Measurements from ENCODE around the gene RFXANK. TPM values are rescaled to one million over a fixed set of nuclear protein-coding genes. Genes with fewer than 3 reads are reported as not detected.

Gene RFXANK
- total RNA-seq, 1 experiment from 2014 or later, result 78.7 TPM

DNA sequence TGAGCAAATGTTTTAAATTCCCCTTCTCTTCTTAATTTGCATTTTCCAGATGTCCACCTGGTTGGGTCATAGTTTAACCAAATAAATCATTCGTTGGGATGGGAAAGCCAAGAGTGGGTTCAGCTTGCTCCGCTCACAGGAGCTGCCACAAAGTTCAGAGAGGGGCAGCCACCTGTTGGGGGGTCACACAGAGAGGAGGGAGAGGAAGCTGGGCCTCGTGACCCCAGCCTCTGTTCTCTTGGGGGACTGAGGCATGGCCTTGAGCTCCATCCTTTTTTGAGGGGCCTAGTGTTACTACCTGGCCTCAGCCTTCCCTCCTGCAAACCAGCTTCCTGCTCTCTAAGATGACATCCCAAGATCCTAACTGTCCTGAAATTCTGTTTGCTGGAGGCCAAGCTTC lies 24.4 kb upstream of the RFXANK start (continued):
- TF ChIP-seq ESRRA (CRISPR knock-in tag; IDR thresholded peaks at IDR 0.05; ENCODE audit: borderline replicate concordance) (no peak), NR3C1 (CRISPR knock-in tag; conservative IDR thresholded peaks at IDR 0.05; ENCODE audit: low read depth) (no peak), FOXJ3 (CRISPR knock-in tag; IDR thresholded peaks at IDR 0.05; ENCODE audit: borderline replicate concordance) (no peak), ZNF416 (CRISPR knock-in tag; IDR thresholded peaks at IDR 0.05) (no peak), SOX15 (CRISPR knock-in tag; IDR thresholded peaks at IDR 0.05) (no peak), SP1 (CRISPR knock-in tag; conservative IDR thresholded peaks at IDR 0.05) (no peak), USF2 (CRISPR knock-in tag; IDR thresholded peaks at IDR 0.05) (no peak), MYBL2 (CRISPR knock-in tag; IDR thresholded peaks at IDR 0.05) (no peak), STAT6 (CRISPR knock-in tag; conservative IDR thresholded peaks at IDR 0.05; ENCODE audit: low read depth) (no peak), ELF4 (CRISPR knock-in tag; IDR thresholded peaks at IDR 0.05; ENCODE audit: low read depth) (no peak), TP53 (CRISPR knock-in tag; IDR thresholded peaks at IDR 0.05) (no peak)

DNA sequence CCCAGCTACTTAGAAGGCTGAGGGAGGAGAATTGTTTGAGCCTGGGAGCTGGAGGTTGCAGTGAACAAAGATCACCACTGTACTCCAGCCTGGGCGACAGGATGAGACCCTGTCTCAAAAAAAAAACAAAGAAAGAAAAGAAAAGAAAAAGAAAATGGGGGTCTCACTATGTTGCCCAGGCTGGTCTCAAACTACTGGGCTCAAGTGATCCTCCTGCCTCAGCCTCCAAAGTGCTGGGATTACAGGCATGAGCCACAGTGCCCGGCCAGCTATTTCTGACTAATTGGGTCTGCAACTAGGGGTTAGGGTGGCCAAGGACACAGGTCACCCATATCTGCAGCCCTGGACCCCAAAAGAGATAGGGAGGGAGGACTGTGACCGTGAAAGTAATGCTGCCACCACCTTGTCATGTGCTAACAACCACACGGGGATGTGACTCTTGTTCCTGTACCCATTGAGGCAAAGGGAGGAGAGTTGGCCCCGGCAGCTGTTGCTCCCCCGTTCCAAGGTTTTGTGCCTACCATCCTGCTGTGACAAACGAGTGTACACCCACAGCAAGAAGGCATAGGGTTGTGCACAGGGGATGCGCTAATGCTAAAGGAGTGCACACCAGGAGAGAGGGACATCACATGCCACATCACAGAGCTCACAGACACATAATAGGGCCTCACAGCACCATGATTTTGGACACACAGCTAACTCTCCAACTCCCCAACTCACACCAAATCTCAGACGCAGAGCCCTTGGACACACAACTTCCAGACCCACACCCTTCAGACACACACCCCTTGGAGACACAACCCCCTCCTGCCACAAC lies 22.6 kb upstream of the RFXANK start:
- ChIA-PET CTCF (interaction anchor here (0.6 to 3.3 kb wide), 7 partner anchors 17 to 90 kb away, joined by 3 to 32 read pairs (median 5); no protein-coding TSS in a partner anchor), POLR2A (interaction anchor here (1.0 to 1.5 kb wide), 5 partner anchors 8 to 48 kb away, joined by 3 to 12 read pairs (median 4); no protein-coding TSS in a partner anchor)
- DNase-seq (ENCODE audit: low spot score) (no peak), ATAC-seq (no peak)
- peaks cover 73% of the 10 kb centered on the region for H3K27me3 Mint-ChIP-seq (ENCODE audit: low read depth)
- H3K9me3 Mint-ChIP-seq, result no peaks in the 10 kb centered on the region
- no peaks in the 10 kb centered on the region for H3K36me3 Mint-ChIP-seq
- peak overlapping the region; percentile 61 for H3K4me3 Mint-ChIP-seq
- no peak overlapping the region for H3K27ac Mint-ChIP-seq
- H3K4me1 Mint-ChIP-seq, result peaks cover 15% of the 10 kb centered on the region
- TF ChIP-seq CREB1 (CRISPR knock-in tag; IDR thresholded peaks at IDR 0.05), result no peak
- TF ChIP-seq ZNF219 (CRISPR knock-in tag; IDR thresholded peaks at IDR 0.05; ENCODE audit: borderline replicate concordance), result no peak
- TF ChIP-seq SP1 (CRISPR knock-in tag; conservative IDR thresholded peaks at IDR 0.05), result no peak
- TF ChIP-seq ZNF425 (CRISPR knock-in tag; conservative IDR thresholded peaks at IDR 0.05), result no peak
- TF ChIP-seq SOX15 (CRISPR knock-in tag; IDR thresholded peaks at IDR 0.05), result no peak
- no peak for TF ChIP-seq OVOL2 (CRISPR knock-in tag; IDR thresholded peaks at IDR 0.05; ENCODE audit: borderline replicate concordance)
- no peak for TF ChIP-seq ATF2 (CRISPR knock-in tag; IDR thresholded peaks at IDR 0.05; ENCODE audit: borderline replicate concordance, low read depth)
- TF ChIP-seq E2F5 (CRISPR knock-in tag; IDR thresholded peaks at IDR 0.05), result no peak
- no peak for TF ChIP-seq NFATC4 (CRISPR knock-in tag; IDR thresholded peaks at IDR 0.05)
- TF ChIP-seq TP53 (CRISPR knock-in tag; IDR thresholded peaks at IDR 0.05), result no peak
- TF ChIP-seq RORB (CRISPR knock-in tag; IDR thresholded peaks at IDR 0.05), result no peak
- TF ChIP-seq ZNF423 (CRISPR knock-in tag; IDR thresholded peaks at IDR 0.05), result no peak
- TF ChIP-seq ZNF281 (CRISPR knock-in tag; IDR thresholded peaks at IDR 0.05), result no peak
- no peak for TF ChIP-seq NR3C1 (CRISPR knock-in tag; conservative IDR thresholded peaks at IDR 0.05; ENCODE audit: low read depth)
- TF ChIP-seq ZNF671 (CRISPR knock-in tag; IDR thresholded peaks at IDR 0.05), result no peak
- TF ChIP-seq TCF7 (CRISPR knock-in tag; IDR thresholded peaks at IDR 0.05; ENCODE audit: low read depth), result no peak
